ENCODE data around the gene IGFBP7.

The IGFBP7 gene

DNA sequence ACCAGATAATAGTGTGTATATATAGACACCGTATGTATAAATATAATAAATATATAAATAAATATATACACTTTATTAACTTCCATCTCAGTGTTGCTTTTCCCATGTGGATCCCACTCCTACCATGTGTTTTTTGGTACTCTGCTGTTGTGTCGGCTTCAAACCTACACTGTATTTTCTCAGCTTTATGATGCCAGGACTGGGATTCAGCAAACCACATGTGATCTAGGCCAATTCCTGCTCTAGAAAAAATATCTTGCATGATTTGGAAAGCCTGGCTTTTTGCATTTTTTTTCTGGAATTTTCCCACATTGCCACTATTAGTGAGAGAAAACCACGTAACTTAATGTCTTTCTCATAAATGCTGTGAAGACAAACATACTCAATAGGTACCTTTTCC lies 75.7 kb downstream of the IGFBP7 start:
- DNase-seq, result no peak

DNA sequence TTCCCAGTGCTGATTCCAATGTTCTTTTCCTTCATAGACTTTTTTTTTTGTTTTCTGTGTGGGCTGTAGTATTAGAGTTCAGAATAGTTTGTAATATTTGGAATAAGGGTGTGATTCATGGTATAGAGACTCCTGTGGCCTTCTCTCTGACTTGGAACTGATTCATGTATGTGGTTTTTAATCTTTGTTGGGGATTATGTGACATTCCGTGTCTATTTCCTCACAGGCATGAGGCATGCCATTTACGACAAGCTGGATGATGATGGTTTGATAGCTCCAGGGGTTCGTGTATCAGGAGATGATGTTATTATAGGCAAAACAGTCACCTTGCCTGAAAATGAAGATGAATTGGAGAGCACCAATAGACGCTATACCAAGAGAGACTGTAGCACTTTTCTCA lies 87.1 kb downstream of the IGFBP7 start:
- peak; percentile 97 for DNase-seq

DNA sequence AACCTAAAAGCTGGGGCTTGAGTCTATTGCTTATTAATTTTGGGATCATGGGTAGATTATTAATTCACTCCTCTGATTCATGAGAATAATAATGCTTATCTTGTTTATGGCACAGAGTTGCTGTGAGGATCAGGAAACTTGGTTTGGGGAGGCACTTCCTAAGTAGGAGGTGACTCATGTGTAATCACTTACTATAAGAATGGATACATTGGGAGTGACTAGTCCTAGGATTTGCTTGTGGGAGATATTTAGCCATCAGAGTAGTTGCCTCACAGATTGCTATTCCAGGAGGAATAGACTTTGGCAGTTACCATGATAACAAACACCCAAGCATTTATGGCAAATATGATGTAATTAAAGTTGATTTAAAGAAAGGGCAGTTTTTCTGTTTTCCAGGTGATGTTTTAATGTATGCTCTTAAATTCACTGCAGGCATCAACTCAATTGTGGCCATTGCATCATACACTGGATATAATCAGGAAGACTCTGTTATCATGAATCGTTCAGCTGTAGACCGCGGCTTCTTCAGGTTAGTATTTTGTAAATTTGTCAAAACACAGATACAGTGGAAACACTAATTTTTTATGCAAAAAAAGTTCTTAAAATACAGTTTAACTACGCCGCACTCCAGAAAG lies 89.6 kb downstream of the IGFBP7 start:
- DNase-seq, result peak; percentile 87

DNA sequence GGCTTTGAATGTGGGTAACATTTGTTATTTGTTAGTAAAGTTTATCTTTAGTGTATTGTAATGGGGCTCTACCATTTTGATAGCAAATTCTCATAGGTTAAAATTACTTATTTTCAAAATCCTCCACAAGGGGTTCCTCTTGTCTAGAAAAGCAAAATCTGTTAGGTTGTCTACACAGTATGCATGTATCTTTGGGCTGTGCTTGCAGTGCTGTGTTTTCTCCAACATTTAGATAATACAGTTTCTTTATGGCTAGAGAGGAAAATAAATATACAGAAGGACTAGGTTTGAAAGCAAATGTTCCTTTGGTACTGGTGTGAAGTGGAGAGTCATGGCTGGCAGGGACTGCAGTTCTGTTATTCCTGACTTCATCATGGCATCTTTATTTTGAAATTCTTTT lies 91.2 kb downstream of the IGFBP7 start:
- no peak for DNase-seq

DNA sequence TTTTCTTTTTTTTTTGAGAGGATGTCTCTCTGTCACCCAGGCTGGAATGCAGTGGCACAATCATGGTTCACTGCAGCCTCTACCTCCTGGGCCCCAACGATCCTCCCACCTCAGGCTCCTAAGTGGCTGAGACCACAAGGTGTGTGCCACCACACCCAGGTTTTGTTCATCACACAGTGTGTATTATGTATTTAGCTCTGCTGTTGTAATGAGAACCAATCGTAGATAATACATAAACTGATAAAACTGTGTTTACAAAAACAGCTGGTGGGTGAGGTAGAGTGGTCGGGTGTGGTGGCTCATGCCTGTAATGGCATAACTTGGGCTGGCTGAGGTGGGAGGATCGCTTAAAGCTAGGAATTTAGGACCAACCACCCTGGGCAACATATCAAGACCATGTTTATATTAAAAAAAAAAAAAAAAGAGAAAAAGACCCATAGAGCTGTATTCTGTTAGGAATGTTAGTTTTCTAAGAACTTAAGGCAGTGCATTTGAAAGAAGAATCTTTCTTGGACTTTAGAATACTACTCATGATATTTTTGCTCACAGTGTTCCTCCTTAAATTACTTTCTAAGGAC lies 96.6 kb downstream of the IGFBP7 start:
- DNase-seq, result no peak

DNA sequence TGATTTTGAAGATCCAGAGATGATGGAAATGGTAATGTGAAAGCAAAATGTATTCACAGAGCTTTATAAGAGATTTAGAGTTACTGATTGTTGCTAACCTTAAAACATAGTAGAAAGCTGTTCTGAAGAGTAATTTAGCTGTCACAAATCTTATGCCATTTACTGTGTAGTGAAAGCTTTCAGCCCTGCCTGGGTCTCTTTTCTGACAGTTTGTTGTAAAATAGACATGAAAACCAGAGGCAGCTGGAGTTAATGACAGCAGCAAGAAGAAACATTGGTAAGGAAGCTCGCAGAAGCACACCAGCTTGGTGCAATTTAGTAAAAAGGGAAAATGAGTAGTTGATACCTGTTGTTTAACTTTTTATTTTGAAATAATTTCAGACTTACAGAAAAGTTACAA lies 110.4 kb downstream of the IGFBP7 start:
- DNase-seq, result no peak

DNA sequence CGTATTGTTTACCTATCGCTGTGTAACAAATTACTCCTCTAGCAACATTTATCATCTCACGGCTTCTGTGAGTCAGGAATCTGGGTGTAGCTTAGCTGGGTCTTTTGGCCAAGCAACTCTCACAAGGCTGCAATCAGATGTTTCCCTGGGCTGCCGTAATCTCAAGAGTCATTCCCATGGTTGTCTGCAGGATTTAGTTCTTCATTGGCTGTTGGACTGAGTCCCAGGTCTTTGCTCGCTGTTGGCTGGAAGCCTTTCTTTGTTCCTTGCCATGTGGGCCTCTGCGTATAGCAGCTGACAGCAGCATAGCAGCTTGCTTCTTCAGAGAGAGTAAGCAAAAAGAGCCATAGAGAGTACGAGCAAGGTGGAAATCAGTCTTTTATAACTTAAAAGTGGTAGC lies 114.7 kb downstream of the IGFBP7 start:
- peak; percentile 85 for DNase-seq

DNA sequence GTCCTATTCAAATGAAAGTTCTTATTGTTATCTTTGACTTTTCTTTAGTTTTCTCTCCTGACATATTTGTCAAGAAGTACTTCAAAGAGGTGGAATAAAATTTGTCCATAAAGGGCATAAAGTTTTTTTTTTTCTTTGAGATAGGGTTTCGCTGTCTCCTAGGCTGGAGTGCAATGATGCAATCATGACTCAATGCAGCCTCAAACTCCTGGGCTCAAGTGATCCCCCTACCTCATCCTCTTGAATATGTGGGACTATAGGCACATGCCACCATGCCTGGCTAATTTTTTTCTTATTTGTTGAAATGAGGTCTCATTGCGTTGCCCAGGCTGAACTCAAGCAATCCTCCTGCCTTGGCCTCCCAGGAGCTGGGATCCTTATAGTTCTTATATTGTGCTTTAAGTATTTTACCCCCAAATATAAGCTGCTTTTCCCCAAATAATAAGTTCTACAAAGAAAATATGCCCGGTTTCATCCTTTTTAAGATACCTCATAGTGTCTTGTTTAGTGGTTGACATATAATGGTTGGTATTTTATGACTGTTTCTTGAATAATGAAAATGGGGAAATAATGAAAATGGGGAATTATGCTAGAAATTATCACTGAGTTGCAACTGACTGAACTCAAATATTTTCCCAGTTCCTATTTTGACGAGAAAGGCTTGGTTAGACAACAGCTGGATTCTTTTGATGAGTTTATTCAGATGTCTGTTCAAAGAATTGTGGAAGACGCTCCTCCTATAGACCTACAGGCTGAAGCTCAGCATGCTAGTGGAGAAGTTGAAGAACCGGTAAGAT lies 119.9 kb downstream of the IGFBP7 start:
- peak; percentile 62 for DNase-seq

DNA sequence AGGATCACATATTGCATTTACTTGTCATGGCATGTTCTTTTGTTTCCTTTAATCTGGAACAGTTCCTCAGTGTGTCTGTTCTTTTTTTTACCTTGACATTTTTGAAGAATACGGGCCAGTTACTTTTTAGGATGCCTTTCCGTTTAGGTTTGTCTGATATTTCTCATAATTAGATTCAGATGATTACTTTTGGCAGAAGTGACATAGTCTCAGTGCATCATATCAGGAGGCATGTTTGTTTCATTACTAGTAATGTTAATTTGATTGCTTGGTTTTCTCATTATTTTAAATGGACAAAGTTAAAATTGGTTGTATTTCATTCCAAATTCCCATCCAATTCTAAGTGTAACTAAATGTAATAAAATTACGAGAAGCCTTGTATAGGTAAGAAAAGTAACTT lies 123.2 kb downstream of the IGFBP7 start:
- no peak for DNase-seq

DNA sequence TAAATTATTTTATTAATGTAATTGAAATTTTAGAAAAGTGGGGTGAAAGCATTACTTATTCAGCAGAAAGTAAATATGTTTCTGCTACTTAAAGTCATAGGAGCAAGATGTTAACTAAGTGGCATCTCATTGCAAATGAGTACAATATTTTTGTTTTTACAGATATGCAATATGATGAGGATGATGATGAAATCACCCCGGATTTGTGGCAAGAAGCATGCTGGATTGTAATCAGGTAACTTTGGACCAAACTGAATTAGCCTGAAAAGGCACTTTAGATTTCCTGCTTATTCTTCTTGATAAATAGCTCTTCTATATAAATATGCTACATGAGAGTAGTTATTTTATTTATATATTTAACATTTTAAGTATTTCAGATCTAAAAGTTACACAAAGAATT lies 124.0 kb downstream of the IGFBP7 start:
- no peak for DNase-seq

DNA sequence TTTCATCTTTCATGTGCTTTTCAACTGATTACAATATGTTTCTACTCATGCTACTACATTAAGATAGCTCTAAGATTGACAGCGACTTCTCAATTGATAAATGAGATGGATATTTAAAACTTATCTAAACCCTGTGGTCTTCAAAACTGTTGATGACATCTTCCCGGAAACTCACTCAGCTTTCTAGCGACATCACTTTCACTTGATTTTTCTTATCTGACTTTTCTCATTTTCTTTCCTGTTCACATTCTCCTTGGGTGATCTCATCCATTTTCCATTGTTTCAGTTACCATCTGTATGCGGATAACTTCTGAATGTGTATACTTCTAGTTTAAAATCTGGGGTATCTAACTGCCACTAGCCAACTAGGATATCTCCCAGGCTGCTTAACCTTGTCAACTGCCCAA lies 128.4 kb downstream of the IGFBP7 start:
- no peak for DNase-seq

Measured in fibroblast of skin of right quadriceps (primary cell).